ENCODE results near the gene UNC5A.

The UNC5A gene

GRCh38 chr5:176814313-176814685 lies 3.9 kb downstream of the UNC5A start:
- no peak overlapping the region for H2BK120ac ChIP-seq (ENCODE audit: low read depth, low read length)
- peaks cover 11 to 93% (median 38%) of the 10 kb centered on the region in 3 experiments for H3K27me3 ChIP-seq (ENCODE audit: control insufficient read depth in 3 of 3, insufficient read depth in 3 of 3, low read depth in 1 of 3, low read length in 3 of 3)
- no peaks in the 10 kb centered on the region for H3K9me3 ChIP-seq (replicated peaks in 1 of 2; ENCODE audit: control insufficient read depth in 2 of 2, insufficient read depth in 1 of 2, low read depth in 1 of 2, low read length in 2 of 2)
- H3K18ac ChIP-seq (ENCODE audit: low read length) = peak overlapping the region; percentile 7
- H2BK15ac ChIP-seq (ENCODE audit: low read length) = no peak overlapping the region
- H3K36me3 ChIP-seq (replicated peaks in 1 of 2; ENCODE audit: control insufficient read depth in 2 of 2, insufficient read depth in 2 of 2, low read length in 2 of 2) = no peaks in the 10 kb centered on the region
- H2AFZ ChIP-seq (ENCODE audit: low read length) = no peak overlapping the region
- H3K27ac ChIP-seq (replicated peaks; ENCODE audit: low read length) = no peak overlapping the region
- no CpG with 5 or more reads among the region's 6 CpGs for WGBS, 2 donors (ENCODE audit: extremely low coverage in 2 of 2, insufficient read length in 2 of 2, insufficient replicate concordance in 1 of 2)
- no peak overlapping the region for H3K4ac ChIP-seq (ENCODE audit: low read length)
- no peak overlapping the region for H3K14ac ChIP-seq (ENCODE audit: low read length)
- no peaks in the 10 kb centered on the region for H3K79me1 ChIP-seq (ENCODE audit: low read depth, low read length)
- no peak overlapping the region for H2BK5ac ChIP-seq (ENCODE audit: low read length)
- H3K4me1 ChIP-seq (ENCODE audit: control insufficient read depth in 2 of 2, insufficient read depth in 1 of 2, low read depth in 1 of 2, low read length in 2 of 2) = peaks cover 2 to 22% of the 10 kb centered on the region in 2 donors
- no peak overlapping the region for H3K4me2 ChIP-seq (ENCODE audit: insufficient read depth, low read length, poor library complexity, severe bottlenecking)
- no peak overlapping the region for H4K8ac ChIP-seq (ENCODE audit: low read depth, low read length)
- no peak overlapping the region for H2BK12ac ChIP-seq (ENCODE audit: low read length)
- H4K91ac ChIP-seq (ENCODE audit: low read depth, low read length, poor library complexity) = no peak overlapping the region
- peak overlapping the region; percentile 82 for H2AK5ac ChIP-seq (ENCODE audit: low read depth, low read length)
- no peak overlapping the region for H3K23ac ChIP-seq (ENCODE audit: low read depth, low read length, poor library complexity)
- H3K4me3 ChIP-seq (ENCODE audit: low read length in 2 of 2) = no peak overlapping the region
- no peak for DNase-seq (ENCODE audit: low spot score)
- no peak overlapping the region for H3K9ac ChIP-seq (ENCODE audit: low read depth, low read length, poor library complexity)

GRCh38 chr5:176814836-176815438 lies 4.6 kb downstream of the UNC5A start:
- Histone ChIP-seq H3K4ac (ENCODE audit: low read length) (no peak overlapping the region), H3K79me1 (ENCODE audit: low read depth, low read length) (no peaks in the 10 kb centered on the region), H2BK5ac (ENCODE audit: low read length) (no peak overlapping the region), H4K8ac (ENCODE audit: low read depth, low read length) (no peak overlapping the region), H2BK15ac (ENCODE audit: low read length) (peak overlapping the region; percentile 13), H3K27me3 (ENCODE audit: control insufficient read depth in 3 of 3, insufficient read depth in 3 of 3, low read depth in 1 of 3, low read length in 3 of 3) (peaks cover 6 to 91% (median 32%) of the 10 kb centered on the region in 3 experiments), H2AK5ac (ENCODE audit: low read depth, low read length) (peak overlapping the region; percentile 82), H4K91ac (ENCODE audit: low read depth, low read length, poor library complexity) (no peak overlapping the region), H3K9me3 (replicated peaks in 1 of 2; ENCODE audit: control insufficient read depth in 2 of 2, insufficient read depth in 1 of 2, low read depth in 1 of 2, low read length in 2 of 2) (no peaks in the 10 kb centered on the region), H2BK12ac (ENCODE audit: low read length) (no peak overlapping the region), H3K4me3 (ENCODE audit: low read length in 2 of 2) (no peak overlapping the region), H3K23ac (ENCODE audit: low read depth, low read length, poor library complexity) (peak overlapping the region; percentile 10), H3K36me3 (replicated peaks in 1 of 2; ENCODE audit: control insufficient read depth in 2 of 2, insufficient read depth in 2 of 2, low read length in 2 of 2) (no peaks in the 10 kb centered on the region), H3K14ac (ENCODE audit: low read length) (no peak overlapping the region), H2AFZ (ENCODE audit: low read length) (no peak overlapping the region), H3K18ac (ENCODE audit: low read length) (peak overlapping the region; percentile 7), H3K9ac (ENCODE audit: low read depth, low read length, poor library complexity) (no peak overlapping the region), H3K4me2 (ENCODE audit: insufficient read depth, low read length, poor library complexity, severe bottlenecking) (no peak overlapping the region), H2BK120ac (ENCODE audit: low read depth, low read length) (no peak overlapping the region), H3K4me1 (ENCODE audit: control insufficient read depth in 2 of 2, insufficient read depth in 1 of 2, low read depth in 1 of 2, low read length in 2 of 2) (peaks cover 2 to 19% of the 10 kb centered on the region in 2 donors), H3K27ac (replicated peaks; ENCODE audit: low read length) (no peak overlapping the region)
- WGBS, 2 donors (ENCODE audit: extremely low coverage in 2 of 2, insufficient read length in 2 of 2, insufficient replicate concordance in 1 of 2) = no CpG with 5 or more reads among the region's 10 CpGs
- DNase-seq (ENCODE audit: low spot score) = no peak

GRCh38 chr5:176816043-176816745 lies 5.8 kb downstream of the UNC5A start:
- H3K27me3 ChIP-seq (ENCODE audit: control insufficient read depth in 3 of 3, insufficient read depth in 3 of 3, low read depth in 1 of 3, low read length in 3 of 3) = peaks cover 2 to 94% (median 23%) of the 10 kb centered on the region in 3 experiments
- H3K23ac ChIP-seq (ENCODE audit: low read depth, low read length, poor library complexity) = no peak overlapping the region
- no peak overlapping the region for H4K8ac ChIP-seq (ENCODE audit: low read depth, low read length)
- no peak overlapping the region for H2BK120ac ChIP-seq (ENCODE audit: low read depth, low read length)
- H2BK15ac ChIP-seq (ENCODE audit: low read length) = no peak overlapping the region
- DNase-seq (ENCODE audit: low spot score) = no peak
- H3K9me3 ChIP-seq (replicated peaks in 1 of 2; ENCODE audit: control insufficient read depth in 2 of 2, insufficient read depth in 1 of 2, low read depth in 1 of 2, low read length in 2 of 2) = no peaks in the 10 kb centered on the region
- peaks cover under 1 to 19% of the 10 kb centered on the region in 2 donors for H3K4me1 ChIP-seq (ENCODE audit: control insufficient read depth in 2 of 2, insufficient read depth in 1 of 2, low read depth in 1 of 2, low read length in 2 of 2)
- H2BK12ac ChIP-seq (ENCODE audit: low read length) = no peak overlapping the region
- H3K4ac ChIP-seq (ENCODE audit: low read length) = no peak overlapping the region
- H3K14ac ChIP-seq (ENCODE audit: low read length) = no peak overlapping the region
- H3K4me2 ChIP-seq (ENCODE audit: insufficient read depth, low read length, poor library complexity, severe bottlenecking) = no peak overlapping the region
- WGBS, 2 donors (ENCODE audit: extremely low coverage in 2 of 2, insufficient read length in 2 of 2, insufficient replicate concordance in 1 of 2) = no CpG with 5 or more reads among the region's 5 CpGs
- no peak overlapping the region for H2AFZ ChIP-seq (ENCODE audit: low read length)
- no peaks in the 10 kb centered on the region for H3K79me1 ChIP-seq (ENCODE audit: low read depth, low read length)
- no peak overlapping the region for H3K4me3 ChIP-seq (ENCODE audit: low read length in 2 of 2)
- no peak overlapping the region for H4K91ac ChIP-seq (ENCODE audit: low read depth, low read length, poor library complexity)
- H3K27ac ChIP-seq (replicated peaks; ENCODE audit: low read length) = no peak overlapping the region
- peak overlapping the region; percentile 20 for H3K18ac ChIP-seq (ENCODE audit: low read length)
- H2BK5ac ChIP-seq (ENCODE audit: low read length) = no peak overlapping the region
- peak overlapping the region; percentile 3 for H2AK5ac ChIP-seq (ENCODE audit: low read depth, low read length)
- no peak overlapping the region for H3K9ac ChIP-seq (ENCODE audit: low read depth, low read length, poor library complexity)
- H3K36me3 ChIP-seq (replicated peaks in 1 of 2; ENCODE audit: control insufficient read depth in 2 of 2, insufficient read depth in 2 of 2, low read length in 2 of 2) = no peaks in the 10 kb centered on the region

- Histone ChIP-seq H3K4me3 (ENCODE audit: low read length in 2 of 2) (no peak overlapping the region), H3K27me3 (ENCODE audit: control insufficient read depth in 3 of 3, insufficient read depth in 3 of 3, low read depth in 1 of 3, low read length in 3 of 3) (peaks cover 0 to 94% (median 17%) of the 10 kb centered on the region in 3 experiments), H2AK5ac (ENCODE audit: low read depth, low read length) (peak overlapping the region; percentile 81)
Measured at GRCh38 chr5:176816791-176817347, 6.5 kb downstream of the UNC5A start.

More at GRCh38 chr5:176816791-176817347, 6.5 kb downstream of the UNC5A start:
- H3K9ac ChIP-seq (ENCODE audit: low read depth, low read length, poor library complexity) = no peak overlapping the region
- no peak overlapping the region for H3K4ac ChIP-seq (ENCODE audit: low read length)
- H3K4me1 ChIP-seq (ENCODE audit: control insufficient read depth in 2 of 2, insufficient read depth in 1 of 2, low read depth in 1 of 2, low read length in 2 of 2) = peaks cover 0 to 20% of the 10 kb centered on the region in 2 donors
- peak overlapping the region; percentile 92 for H3K18ac ChIP-seq (ENCODE audit: low read length)
- no peak for DNase-seq (ENCODE audit: low spot score)
- H4K91ac ChIP-seq (ENCODE audit: low read depth, low read length, poor library complexity) = no peak overlapping the region
- H3K4me2 ChIP-seq (ENCODE audit: insufficient read depth, low read length, poor library complexity, severe bottlenecking) = peak overlapping the region; percentile 98
- no peak overlapping the region for H2AFZ ChIP-seq (ENCODE audit: low read length)
- no peak overlapping the region for H2BK120ac ChIP-seq (ENCODE audit: low read depth, low read length)
- no peaks in the 10 kb centered on the region for H3K36me3 ChIP-seq (replicated peaks in 1 of 2; ENCODE audit: control insufficient read depth in 2 of 2, insufficient read depth in 2 of 2, low read length in 2 of 2)
- no peak overlapping the region for H3K14ac ChIP-seq (ENCODE audit: low read length)
- WGBS, 2 donors (ENCODE audit: extremely low coverage in 2 of 2, insufficient read length in 2 of 2, insufficient replicate concordance in 1 of 2) = no CpG with 5 or more reads among the region's 9 CpGs
- H3K79me1 ChIP-seq (ENCODE audit: low read depth, low read length) = no peaks in the 10 kb centered on the region
- no peak overlapping the region for H4K8ac ChIP-seq (ENCODE audit: low read depth, low read length)
- H2BK15ac ChIP-seq (ENCODE audit: low read length) = peak overlapping the region; percentile 1
- no peak overlapping the region for H2BK12ac ChIP-seq (ENCODE audit: low read length)
- no peak overlapping the region for H2BK5ac ChIP-seq (ENCODE audit: low read length)
- no peak overlapping the region for H3K27ac ChIP-seq (replicated peaks; ENCODE audit: low read length)
- no peaks in the 10 kb centered on the region for H3K9me3 ChIP-seq (replicated peaks in 1 of 2; ENCODE audit: control insufficient read depth in 2 of 2, insufficient read depth in 1 of 2, low read depth in 1 of 2, low read length in 2 of 2)
- no peak overlapping the region for H3K23ac ChIP-seq (ENCODE audit: low read depth, low read length, poor library complexity)
